CD8-positive, alpha-beta memory T cell (primary cell): ENCODE data around the gene IRX5. TPM values are rescaled to one million over a fixed set of nuclear protein-coding genes. Genes with fewer than 3 reads are reported as not detected.

Experiments used
- CTCF ChIA-PET: fragments of 350-600 bp; sonication (Branson Sonifier 250); formaldehyde crosslinking; loops from one replicate; lab custom pipeline; 2021; ENCODE audit warnings: antibody characterized with exemption; lab: Charles Lee
- POLR2A ChIA-PET: fragments of 350-600 bp; sonication (Branson Sonifier 250); formaldehyde crosslinking; loops from one replicate; lab custom pipeline; 2021; ENCODE audit warnings: antibody characterized with exemption; lab: Charles Lee
- DNase-seq, 5 donors: peaks; one replicate each; pipeline versions ENCODE4 v3.0.0 to v3.0.0-alpha.2; 2020 to 2022; ENCODE audit warnings: mixed read lengths in 1 of 5
- H3K27ac ChIP-seq: one replicate; pipeline ENCODE4 v1.7.0; 2013; ENCODE audit warnings: low read depth, mild to moderate bottlenecking, low read length, moderate library complexity
- H3K27me3 ChIP-seq: 2 replicates; pipeline ENCODE4 v1.7.0; 2013; ENCODE audit warnings: low read length, mild to moderate bottlenecking; ENCODE audit not compliant: insufficient read depth, poor library complexity, severe bottlenecking
- H3K36me3 ChIP-seq: 2 replicates; pipeline ENCODE4 v1.7.0; 2013; ENCODE audit warnings: mild to moderate bottlenecking, low read length, moderate library complexity; ENCODE audit not compliant: insufficient read depth
- H3K4me1 ChIP-seq: 2 replicates; pipeline ENCODE4 v1.7.0; 2013; ENCODE audit warnings: mild to moderate bottlenecking, low read length, moderate library complexity; ENCODE audit not compliant: insufficient read depth
- H3K4me3 ChIP-seq: 2 replicates; pipeline ENCODE4 v1.7.0; 2013; ENCODE audit warnings: mild to moderate bottlenecking, low read length
- H3K9me3 ChIP-seq: 2 replicates; pipeline ENCODE4 v1.7.0; 2013; ENCODE audit warnings: mild to moderate bottlenecking, low read length
- H3K27ac Mint-ChIP-seq, 8 donors: one replicate each; pipeline ENCODE4 v1.8.0; 2020 to 2021; ENCODE audit warnings: mixed read lengths in 8 of 8, mild to moderate bottlenecking in 6 of 8, inconsistent platforms in 3 of 8, moderate library complexity in 3 of 8
- H3K27me3 Mint-ChIP-seq, 2 donors: one replicate each; pipeline ENCODE4 v1.8.0; 2020 to 2021; ENCODE audit warnings: mixed read lengths in 2 of 2, mild to moderate bottlenecking in 1 of 2, moderate library complexity in 1 of 2
- H3K36me3 Mint-ChIP-seq, 3 donors: one replicate each; pipeline ENCODE4 v1.8.0; 2020 to 2021; ENCODE audit warnings: mixed read lengths in 3 of 3, inconsistent platforms in 1 of 3, mild to moderate bottlenecking in 1 of 3
- H3K4me1 Mint-ChIP-seq, 3 donors: one replicate each; pipeline ENCODE4 v1.8.0; 2020 to 2021; ENCODE audit warnings: mixed read lengths in 3 of 3, inconsistent platforms in 1 of 3, mild to moderate bottlenecking in 1 of 3
- H3K4me3 Mint-ChIP-seq, 7 donors: one replicate each; pipeline ENCODE4 v1.8.0; 2020 to 2021; ENCODE audit warnings: mixed read lengths in 7 of 7, mild to moderate bottlenecking in 6 of 7, moderate library complexity in 4 of 7, inconsistent platforms in 2 of 7
- H3K9me3 Mint-ChIP-seq, 5 donors: one replicate each; pipeline ENCODE4 v1.8.0; 2020 to 2022; ENCODE audit warnings: mixed read lengths in 5 of 5, mild to moderate bottlenecking in 3 of 5, moderate library complexity in 2 of 5, inconsistent platforms in 1 of 5
- polyA plus RNA-seq: library from polyadenylated mRNA; unstranded; fragments of 300-500 nt; fragmentation: Illumina TruSeq; gene quantifications from one replicate; pipeline ENCODE4 v1.2.3, GENCODE V29; 2021
- total RNA-seq, 2 experiments: library from RNA; stranded (reverse); gene quantifications; one replicate each; pipeline ENCODE4 v1.2.3, GENCODE V29; 2021

IRX5 gene
- total and polyA plus RNA-seq, 3 experiments from 2014 or later: not detected

DNA sequence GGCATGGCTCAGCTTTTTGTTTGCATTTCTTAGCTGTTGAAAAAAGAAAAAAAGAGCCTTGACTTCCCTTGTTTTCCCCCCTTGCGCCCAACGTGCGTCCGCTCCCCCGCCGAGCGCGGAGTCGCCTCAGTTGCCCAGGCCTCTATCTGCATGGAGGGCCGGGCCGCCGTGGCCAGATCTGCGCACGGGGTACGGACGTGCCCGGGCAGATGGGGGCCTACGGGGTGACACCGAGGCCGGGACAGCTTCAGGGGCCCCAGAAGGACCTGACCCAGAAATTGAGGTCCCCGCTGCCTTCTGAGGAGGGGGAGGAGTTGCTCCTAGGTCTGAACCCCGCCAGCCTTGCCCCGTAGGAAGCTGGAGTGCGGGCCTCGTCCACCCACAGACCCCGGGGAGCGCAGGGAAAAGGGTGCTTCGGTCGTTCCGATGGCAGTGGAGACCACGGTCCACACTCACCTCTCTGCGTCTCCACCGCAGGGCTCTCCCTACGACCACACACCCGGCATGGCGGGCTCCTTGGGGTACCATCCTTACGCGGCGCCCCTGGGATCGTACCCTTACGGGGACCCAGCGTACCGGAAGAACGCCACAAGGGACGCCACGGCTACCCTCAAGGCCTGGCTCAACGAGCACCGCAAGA lies 1.5 kb downstream of the IRX5 start:
- H3K27me3 ChIP-seq: peaks cover 45% of the 10 kb centered on the region
- no peak overlapping the region for H3K27ac Mint-ChIP-seq
- POLR2A ChIA-PET: no interaction called here

DNA sequence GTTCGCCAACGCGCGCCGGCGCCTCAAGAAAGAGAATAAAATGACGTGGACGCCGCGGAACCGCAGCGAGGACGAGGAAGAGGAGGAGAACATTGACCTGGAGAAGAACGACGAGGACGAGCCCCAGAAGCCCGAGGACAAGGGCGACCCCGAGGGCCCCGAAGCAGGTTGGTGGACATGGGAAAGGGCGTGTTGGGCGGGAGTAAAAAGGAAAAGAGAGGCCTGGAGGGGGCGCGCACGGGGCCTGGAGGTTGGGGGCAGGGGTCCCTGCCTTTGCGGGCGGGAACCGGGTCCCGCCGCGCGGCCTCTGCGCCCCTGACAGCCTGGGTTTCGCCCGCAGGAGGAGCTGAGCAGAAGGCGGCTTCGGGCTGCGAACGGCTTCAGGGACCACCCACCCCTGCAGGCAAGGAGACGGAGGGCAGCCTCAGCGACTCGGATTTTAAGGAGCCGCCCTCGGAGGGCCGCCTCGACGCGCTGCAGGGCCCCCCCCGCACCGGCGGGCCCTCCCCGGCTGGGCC lies 2.1 kb downstream of the IRX5 start:
- H3K36me3 ChIP-seq: no peaks in the 10 kb centered on the region
- Mint-ChIP-seq H3K27ac (no peak overlapping the region), H3K36me3 (peaks cover 0 to 1% (median 0%) of the 10 kb centered on the region in 3 donors), H3K9me3 (peaks cover 0 to 20% (median 6%) of the 10 kb centered on the region in 5 donors), H3K4me3 (peak overlapping the region in 1 of 7 donors; percentile 22), H3K4me1 (peaks cover 24 to 43% (median 28%) of the 10 kb centered on the region in 3 donors), H3K27me3 (peaks cover 64 to 69% of the 10 kb centered on the region in 2 donors)
- H3K4me1 ChIP-seq: peaks cover 13% of the 10 kb centered on the region
- H3K27ac ChIP-seq: no peak overlapping the region
- no peak for DNase-seq
- CTCF ChIA-PET: no interaction called here
- H3K4me3 ChIP-seq: no peak overlapping the region
- peaks cover 41% of the 10 kb centered on the region for H3K27me3 ChIP-seq
- H3K9me3 ChIP-seq: no peaks in the 10 kb centered on the region
- POLR2A ChIA-PET: no interaction called here

More for the DNA sequence above, 1.5 kb downstream of the IRX5 start:
- no peak overlapping the region for H3K27ac ChIP-seq
- H3K36me3 Mint-ChIP-seq: peaks cover 0 to 3% (median 0%) of the 10 kb centered on the region in 3 donors
- peak overlapping the region in 6 of 7 donors; percentile 45 to 74 (median 60) for H3K4me3 Mint-ChIP-seq
- CTCF ChIA-PET: no interaction called here
- H3K4me3 ChIP-seq: no peak overlapping the region
- no peak for DNase-seq
- peaks cover 4 to 22% (median 12%) of the 10 kb centered on the region in 5 donors for H3K9me3 Mint-ChIP-seq
- no peaks in the 10 kb centered on the region for H3K36me3 ChIP-seq
- peaks cover 65 to 72% of the 10 kb centered on the region in 2 donors for H3K27me3 Mint-ChIP-seq
- peaks cover 18% of the 10 kb centered on the region for H3K4me1 ChIP-seq
- H3K4me1 Mint-ChIP-seq: peaks cover 26 to 44% (median 34%) of the 10 kb centered on the region in 3 donors
- no peaks in the 10 kb centered on the region for H3K9me3 ChIP-seq

DNA sequence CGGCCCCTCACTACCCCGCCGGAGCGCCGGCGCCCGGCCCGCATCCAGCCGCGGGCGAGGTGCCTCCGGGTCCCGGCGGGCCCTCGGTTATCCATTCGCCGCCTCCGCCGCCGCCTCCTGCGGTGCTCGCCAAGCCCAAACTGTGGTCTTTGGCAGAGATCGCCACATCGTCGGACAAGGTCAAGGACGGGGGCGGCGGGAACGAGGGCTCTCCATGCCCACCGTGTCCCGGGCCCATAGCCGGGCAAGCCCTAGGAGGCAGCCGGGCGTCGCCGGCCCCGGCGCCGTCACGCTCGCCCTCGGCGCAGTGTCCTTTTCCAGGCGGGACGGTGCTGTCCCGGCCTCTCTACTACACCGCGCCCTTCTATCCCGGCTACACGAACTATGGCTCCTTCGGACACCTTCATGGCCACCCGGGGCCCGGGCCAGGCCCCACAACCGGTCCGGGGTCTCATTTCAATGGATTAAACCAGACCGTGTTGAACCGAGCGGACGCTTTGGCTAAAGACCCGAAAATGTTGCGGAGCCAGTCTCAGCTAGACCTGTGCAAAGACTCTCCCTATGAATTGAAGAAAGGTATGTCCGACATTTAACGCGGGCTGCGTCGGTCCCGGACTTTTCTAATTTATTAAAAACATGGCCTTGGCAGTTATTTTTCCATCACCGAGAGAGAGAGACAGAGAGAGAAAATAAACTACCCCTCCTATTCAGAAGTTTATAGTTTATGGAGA lies 2.8 kb downstream of the IRX5 start:
- H3K36me3 Mint-ChIP-seq: peaks cover 0 to 1% (median 0%) of the 10 kb centered on the region in 3 donors
- peaks cover 10% of the 10 kb centered on the region for H3K4me1 ChIP-seq
- no peak overlapping the region for H3K27ac ChIP-seq
- peaks cover 0 to 20% (median 6%) of the 10 kb centered on the region in 5 donors for H3K9me3 Mint-ChIP-seq
- peaks cover 22 to 41% (median 23%) of the 10 kb centered on the region in 3 donors for H3K4me1 Mint-ChIP-seq
- CTCF ChIA-PET: no interaction called here
- peak overlapping the region in 1 of 7 donors; percentile 25 for H3K4me3 Mint-ChIP-seq
- H3K27me3 ChIP-seq: peaks cover 38% of the 10 kb centered on the region
- POLR2A ChIA-PET: no interaction called here
- no peaks in the 10 kb centered on the region for H3K36me3 ChIP-seq
- H3K27me3 Mint-ChIP-seq: peaks cover 63 to 67% of the 10 kb centered on the region in 2 donors
- H3K9me3 ChIP-seq: no peaks in the 10 kb centered on the region
- DNase-seq: no peak
- no peak overlapping the region for H3K27ac Mint-ChIP-seq
- no peak overlapping the region for H3K4me3 ChIP-seq

DNA sequence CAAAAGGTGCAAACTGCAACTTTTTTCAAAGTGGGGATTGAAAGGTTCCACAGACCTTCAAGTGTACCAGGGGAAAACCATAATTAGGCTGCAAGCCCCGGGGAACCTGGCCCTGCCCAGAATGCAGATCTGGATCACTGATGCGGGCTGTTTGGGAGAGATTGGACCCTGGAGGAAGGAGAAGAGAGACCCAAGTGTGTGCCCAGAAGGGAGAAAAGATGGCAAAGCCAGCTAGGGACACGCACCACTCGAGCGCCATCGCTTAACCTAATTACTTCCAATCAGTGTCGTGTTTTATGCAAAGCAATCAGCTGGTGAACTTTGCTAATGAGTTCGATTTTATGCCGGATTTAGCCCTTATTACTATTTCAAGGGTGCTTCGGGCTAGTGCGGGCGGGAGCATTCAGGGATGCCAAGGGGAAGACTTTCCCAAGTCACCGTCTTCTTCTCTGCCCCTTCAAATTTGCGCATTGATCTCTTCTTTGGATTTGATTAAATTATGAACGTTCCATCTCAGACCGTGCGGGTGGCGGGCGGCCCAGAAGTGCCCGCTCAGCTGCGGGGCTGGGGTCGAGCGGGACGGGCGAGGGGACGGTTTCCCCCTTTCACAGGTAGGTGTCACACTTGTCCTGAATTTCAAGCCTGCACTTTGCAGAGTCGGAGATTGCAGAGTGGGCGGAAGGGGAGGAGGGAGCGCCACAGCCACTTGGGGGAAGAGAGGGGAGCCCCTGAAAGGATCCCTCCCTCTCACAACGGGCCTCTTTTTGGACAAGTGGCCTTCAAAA lies 4.0 kb downstream of the IRX5 start:
- Histone ChIP-seq H3K4me3 (no peak overlapping the region), H3K4me1 (peaks cover 6% of the 10 kb centered on the region), H3K27ac (no peak overlapping the region), H3K27me3 (peaks cover 41% of the 10 kb centered on the region), H3K9me3 (no peaks in the 10 kb centered on the region), H3K36me3 (no peaks in the 10 kb centered on the region)
- no peak overlapping the region for H3K27ac Mint-ChIP-seq
- no peak for DNase-seq
- H3K4me3 Mint-ChIP-seq: peak overlapping the region in 3 of 7 donors; percentile 8 to 59 (median 52)
- peaks cover 0 to 17% (median 6%) of the 10 kb centered on the region in 5 donors for H3K9me3 Mint-ChIP-seq
- H3K4me1 Mint-ChIP-seq: peaks cover 15 to 33% (median 18%) of the 10 kb centered on the region in 3 donors
- H3K27me3 Mint-ChIP-seq: peaks cover 66 to 72% of the 10 kb centered on the region in 2 donors
- ChIA-PET POLR2A (no interaction called here), CTCF (no interaction called here)
- no peaks in the 10 kb centered on the region for H3K36me3 Mint-ChIP-seq

DNA sequence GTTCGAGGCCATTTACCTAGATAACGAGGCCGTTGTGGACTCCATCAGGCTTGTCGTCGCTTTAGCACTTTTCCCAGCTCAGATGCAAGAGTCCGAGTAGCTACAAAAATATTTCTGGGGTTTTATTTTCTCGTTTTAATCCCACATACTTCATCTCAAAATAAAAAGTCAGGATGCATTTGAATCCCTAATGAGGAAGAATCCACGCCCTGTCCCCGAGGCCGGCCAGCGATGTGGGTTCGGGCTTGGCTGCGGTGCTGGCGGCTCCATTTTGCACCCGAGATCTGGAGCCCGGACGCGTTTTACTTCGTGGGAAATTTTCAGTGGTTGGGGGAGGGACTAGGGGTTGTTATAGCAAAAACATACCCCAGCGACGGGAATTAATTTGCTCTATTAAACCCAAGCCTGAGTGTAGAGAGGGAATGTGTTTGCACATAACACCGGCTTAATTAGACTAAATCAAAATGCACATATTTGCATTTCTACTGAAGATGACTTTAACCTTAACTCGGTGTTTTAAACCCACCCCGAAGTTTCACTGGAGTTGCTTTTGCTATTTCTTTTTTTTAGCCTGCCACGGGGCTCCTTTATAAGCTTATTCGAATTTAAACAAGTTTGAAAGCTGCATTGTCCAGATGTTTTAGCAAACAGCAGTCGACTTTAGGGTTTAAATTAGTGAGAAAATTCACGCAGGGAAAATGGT lies 4.8 kb downstream of the IRX5 start:
- Mint-ChIP-seq H3K36me3 (no peaks in the 10 kb centered on the region), H3K9me3 (peaks cover 0 to 16% (median 6%) of the 10 kb centered on the region in 5 donors), H3K27me3 (peaks cover 62 to 72% of the 10 kb centered on the region in 2 donors), H3K4me3 (peak overlapping the region in 2 of 7 donors; percentile 12 to 51), H3K27ac (no peak overlapping the region), H3K4me1 (peaks cover 11 to 26% (median 16%) of the 10 kb centered on the region in 3 donors)
- CTCF ChIA-PET: no interaction called here
- POLR2A ChIA-PET: no interaction called here
- Histone ChIP-seq H3K27me3 (peaks cover 40% of the 10 kb centered on the region), H3K27ac (no peak overlapping the region), H3K4me1 (no peaks in the 10 kb centered on the region), H3K4me3 (no peak overlapping the region), H3K9me3 (no peaks in the 10 kb centered on the region), H3K36me3 (no peaks in the 10 kb centered on the region)
- DNase-seq: no peak

DNA sequence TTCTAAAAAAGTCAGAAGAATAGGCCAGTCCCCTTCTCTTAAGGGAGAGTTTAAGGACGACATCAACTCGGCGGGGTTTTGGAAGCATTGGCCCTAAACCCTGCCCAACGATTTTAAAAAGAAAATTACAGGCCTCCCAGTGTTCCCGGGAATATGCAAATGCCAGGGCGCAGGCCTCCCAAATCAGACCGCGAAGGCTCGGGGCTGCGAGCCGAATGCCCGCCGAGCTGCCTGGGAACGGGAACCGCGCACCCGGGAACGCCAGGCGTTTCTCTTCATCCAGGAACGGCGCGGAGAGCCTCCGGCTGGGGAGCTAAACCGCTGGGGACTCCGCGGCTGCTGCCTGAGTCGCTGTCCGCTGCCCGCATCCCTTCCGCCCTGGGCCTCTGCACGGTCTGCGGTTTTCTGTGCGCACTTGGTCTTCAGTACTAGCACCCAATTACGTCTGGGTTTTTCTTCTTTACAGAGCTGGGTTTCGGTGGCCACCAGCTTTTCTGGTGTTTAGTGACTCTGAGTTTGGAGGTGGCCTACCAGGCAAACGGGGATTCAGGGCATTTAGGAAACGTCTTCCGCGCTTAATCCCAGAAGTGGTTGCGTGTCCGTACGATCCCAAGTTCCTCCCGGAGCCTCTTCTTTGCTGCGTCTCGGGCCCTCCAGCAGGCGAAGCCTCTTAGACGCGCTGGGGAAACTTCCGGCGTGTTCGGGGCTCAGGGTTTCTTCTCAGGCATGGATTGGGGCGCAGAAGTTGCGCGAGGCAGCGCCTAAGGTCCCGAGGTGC lies 5.7 kb downstream of the IRX5 start:
- Histone ChIP-seq H3K4me3 (no peak overlapping the region), H3K27ac (no peak overlapping the region), H3K27me3 (peaks cover 50% of the 10 kb centered on the region), H3K9me3 (no peaks in the 10 kb centered on the region), H3K36me3 (no peaks in the 10 kb centered on the region), H3K4me1 (no peaks in the 10 kb centered on the region)
- Mint-ChIP-seq H3K27ac (peak overlapping the region in 1 of 8 donors; percentile 54), H3K27me3 (peaks cover 69 to 82% of the 10 kb centered on the region in 2 donors), H3K4me1 (peaks cover 11 to 23% (median 15%) of the 10 kb centered on the region in 3 donors), H3K36me3 (no peaks in the 10 kb centered on the region), H3K4me3 (peak overlapping the region in 6 of 7 donors; percentile 17 to 82 (median 50)), H3K9me3 (peaks cover 0 to 18% (median 6%) of the 10 kb centered on the region in 5 donors)
- ChIA-PET POLR2A (no interaction called here), CTCF (no interaction called here)
- no peak for DNase-seq
